ENCODE measurements around the gene FAM222B. TPM values are rescaled to one million over a fixed set of nuclear protein-coding genes. Genes with fewer than 3 reads are reported as not detected.

The FAM222B gene
- total and polyA plus RNA-seq, 11 donors: 9.2 to 33.2 (median 16.7) TPM

DNA sequence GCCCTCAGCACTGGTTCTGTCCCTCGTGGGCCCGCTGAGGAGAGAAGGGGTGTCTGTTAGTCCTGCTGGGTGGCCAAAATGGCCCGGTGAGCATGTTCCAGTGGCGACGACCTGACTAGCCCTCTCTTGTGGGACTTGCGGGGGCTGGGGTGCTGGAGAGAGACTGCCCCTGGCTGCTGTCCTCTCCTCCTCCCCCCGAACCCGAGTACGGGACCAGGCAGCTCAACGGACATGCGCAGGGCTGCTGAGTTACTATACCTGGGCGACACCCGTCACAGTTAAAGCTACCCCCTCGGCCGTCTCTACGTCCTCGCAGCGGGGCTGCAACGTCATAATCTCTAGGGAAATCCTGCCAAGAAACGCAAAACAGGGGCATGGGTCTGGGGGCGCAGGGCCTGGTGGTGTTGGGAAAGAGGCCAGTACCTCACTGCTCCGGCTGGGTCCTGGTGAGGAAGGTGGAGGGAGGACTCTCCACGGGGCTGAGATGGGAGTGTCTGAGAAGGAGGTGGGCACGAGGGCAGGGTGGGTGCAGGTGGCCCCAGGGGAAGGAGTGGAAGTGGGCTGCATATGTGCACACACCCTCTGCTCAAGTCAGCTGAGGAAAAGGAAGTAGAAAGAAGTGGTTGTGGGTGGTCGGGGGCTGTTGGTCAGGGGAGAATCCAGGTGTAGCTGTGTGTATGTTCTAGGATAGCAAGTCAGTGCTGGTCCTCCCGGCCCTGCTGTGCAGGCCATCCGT, 41.5 kb upstream of the FAM222B start:
- ATAC-seq (no peak), DNase-seq (no peak)
- Histone ChIP-seq H3K4me1 (peaks cover 0 to 16% (median 0%) of the 10 kb centered on the region in 12 donors), H3K27me3 (no peaks in the 10 kb centered on the region), H3K9me3 (no peaks in the 10 kb centered on the region), H3K27ac (no peak overlapping the region), H3K4me3 (no peak overlapping the region), H3K36me3 (peaks cover 0 to 79% (median 59%) of the 10 kb centered on the region in 9 donors)
- WGBS, 4 donors: 88 to 92% (median 89%) methylated on average over 21 to 27 of the region's 27 CpGs
- no peak for TF ChIP-seq POLR2A (IDR thresholded peaks at IDR 0.05)
- TF ChIP-seq, protein P1, sequence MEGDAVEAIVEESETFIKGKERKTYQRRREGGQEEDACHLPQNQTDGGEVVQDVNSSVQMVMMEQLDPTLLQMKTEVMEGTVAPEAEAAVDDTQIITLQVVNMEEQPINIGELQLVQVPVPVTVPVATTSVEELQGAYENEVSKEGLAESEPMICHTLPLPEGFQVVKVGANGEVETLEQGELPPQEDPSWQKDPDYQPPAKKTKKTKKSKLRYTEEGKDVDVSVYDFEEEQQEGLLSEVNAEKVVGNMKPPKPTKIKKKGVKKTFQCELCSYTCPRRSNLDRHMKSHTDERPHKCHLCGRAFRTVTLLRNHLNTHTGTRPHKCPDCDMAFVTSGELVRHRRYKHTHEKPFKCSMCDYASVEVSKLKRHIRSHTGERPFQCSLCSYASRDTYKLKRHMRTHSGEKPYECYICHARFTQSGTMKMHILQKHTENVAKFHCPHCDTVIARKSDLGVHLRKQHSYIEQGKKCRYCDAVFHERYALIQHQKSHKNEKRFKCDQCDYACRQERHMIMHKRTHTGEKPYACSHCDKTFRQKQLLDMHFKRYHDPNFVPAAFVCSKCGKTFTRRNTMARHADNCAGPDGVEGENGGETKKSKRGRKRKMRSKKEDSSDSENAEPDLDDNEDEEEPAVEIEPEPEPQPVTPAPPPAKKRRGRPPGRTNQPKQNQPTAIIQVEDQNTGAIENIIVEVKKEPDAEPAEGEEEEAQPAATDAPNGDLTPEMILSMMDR (IDR thresholded peaks at IDR 0.05): no peak
- intact Hi-C loops (cut with DNase I): loop anchor here in 1 of 10 donors (10.0 kb wide), 1 partner anchor 59 kb away; no protein-coding TSS in a partner anchor

DNA sequence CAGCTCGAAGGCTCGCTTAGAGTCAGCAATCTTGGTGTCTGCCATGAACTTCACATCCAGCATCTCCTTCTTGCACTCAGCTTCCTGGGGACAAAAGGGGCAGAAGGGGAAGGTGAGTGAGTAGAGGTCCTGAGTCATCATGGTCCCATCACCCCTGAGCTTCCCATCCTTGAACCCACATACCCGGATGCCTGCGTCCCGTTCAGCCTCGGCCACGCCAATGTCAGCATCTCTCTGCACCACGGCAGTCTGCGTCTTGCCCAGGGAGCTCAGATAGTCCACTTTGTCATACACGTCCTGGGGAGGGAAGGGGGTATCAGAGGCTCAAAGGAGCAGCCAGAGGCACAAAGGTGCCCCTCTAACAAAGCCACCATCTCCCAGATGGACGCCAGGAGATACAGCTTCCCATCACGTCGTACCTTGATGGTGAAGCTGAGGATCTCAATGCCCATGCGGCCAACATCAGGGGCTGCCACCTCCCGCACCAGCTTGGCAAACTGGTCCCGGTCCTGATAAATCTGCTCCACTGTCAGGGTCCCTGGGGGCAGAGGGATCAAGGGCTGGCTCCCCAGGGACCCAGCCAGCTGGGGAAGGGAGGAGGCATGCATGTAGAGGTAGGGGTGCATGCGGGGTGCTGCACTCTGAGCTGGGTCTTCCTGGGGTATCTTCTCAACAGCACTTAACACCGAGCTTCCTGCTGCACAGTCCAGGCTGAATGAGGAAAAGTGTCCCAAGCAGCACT, 39.7 kb upstream of the FAM222B start:
- Histone ChIP-seq H3K9me3 (no peaks in the 10 kb centered on the region), H3K4me3 (no peak overlapping the region), H3K4me1 (peaks cover 0 to 16% (median 0%) of the 10 kb centered on the region in 12 donors), H3K27ac (no peak overlapping the region), H3K27me3 (no peaks in the 10 kb centered on the region), H3K36me3 (peaks cover 0 to 84% (median 69%) of the 10 kb centered on the region in 9 donors)
- 90 to 92% (median 92%) methylated on average over 15 to 18 of the region's 18 CpGs for WGBS, 4 donors
- ATAC-seq: no peak
- DNase-seq: no peak
- TF ChIP-seq, protein P1 (IDR thresholded peaks at IDR 0.05): no peak
- no peak for TF ChIP-seq POLR2A (IDR thresholded peaks at IDR 0.05)
- intact Hi-C loops (cut with DNase I): loop anchor here in 1 of 10 donors (10.0 kb wide), 1 partner anchor 58 kb away; no protein-coding TSS in a partner anchor

DNA sequence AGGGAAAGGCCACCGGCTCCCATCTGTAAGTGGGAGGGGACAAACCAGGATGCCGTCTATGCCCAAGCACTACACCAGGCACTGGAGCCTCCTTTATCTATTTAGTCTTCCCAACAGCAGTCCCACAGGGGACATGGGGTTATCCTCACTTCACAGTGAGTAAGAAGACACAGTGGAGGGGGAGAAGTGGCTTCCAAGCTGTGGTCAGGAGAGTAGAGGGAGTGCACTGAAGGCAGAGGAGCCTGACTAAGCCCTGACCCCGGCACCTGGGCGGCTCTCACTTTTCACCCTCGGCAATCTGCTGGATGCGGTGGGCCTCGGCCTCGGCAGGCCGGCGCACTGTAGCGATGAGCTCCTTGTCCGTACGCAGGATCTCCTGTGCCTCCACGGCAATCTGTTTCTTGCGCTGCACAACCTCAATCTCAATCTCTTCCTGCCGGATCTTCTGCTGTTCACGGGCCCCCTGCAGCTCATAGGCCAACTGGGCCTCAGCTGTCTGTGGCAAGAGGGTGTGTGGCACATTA, 39.0 kb upstream of the FAM222B start:
- ATAC-seq (no peak), DNase-seq (no peak)
- TF ChIP-seq, protein P1 (IDR thresholded peaks at IDR 0.05): no peak
- TF ChIP-seq POLR2A (IDR thresholded peaks at IDR 0.05): no peak
- intact Hi-C loops (cut with DNase I): loop anchor here in 1 of 10 donors (10.0 kb wide), 1 partner anchor 57 kb away; no protein-coding TSS in a partner anchor
- H3K9me3 ChIP-seq: no peaks in the 10 kb centered on the region
- H3K4me1 ChIP-seq: peaks cover 0 to 16% (median 0%) of the 10 kb centered on the region in 12 donors
- H3K36me3 ChIP-seq: peaks cover 0 to 84% (median 69%) of the 10 kb centered on the region in 9 donors
- H3K27me3 ChIP-seq: no peaks in the 10 kb centered on the region
- no peak overlapping the region for H3K4me3 ChIP-seq
- 93 to 95% (median 94%) methylated on average over 17 of the region's 17 CpGs for WGBS, 4 donors
- no peak overlapping the region for H3K27ac ChIP-seq

DNA sequence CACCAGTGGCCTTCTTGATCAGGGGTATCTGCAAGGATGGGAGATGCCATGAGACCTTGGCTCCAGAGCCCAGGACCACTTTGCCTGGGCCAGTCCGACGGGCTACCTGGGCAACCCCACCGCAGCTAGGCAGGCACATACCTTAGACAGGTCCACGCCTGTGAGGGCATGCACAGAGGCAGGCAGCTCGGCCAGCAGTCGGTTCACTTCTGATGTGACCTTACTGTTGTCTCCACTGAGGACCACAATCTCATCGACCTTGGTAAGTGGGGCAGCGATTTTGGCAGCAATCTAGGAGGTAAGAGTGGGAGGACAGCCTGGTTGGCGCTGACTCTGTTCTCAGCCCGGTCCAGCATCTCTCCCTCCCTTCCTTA, 38.0 kb upstream of the FAM222B start:
- DNase-seq (no peak), ATAC-seq (peak in 1 of 4 donors; percentile 5)
- Histone ChIP-seq H3K27me3 (no peaks in the 10 kb centered on the region), H3K36me3 (peaks cover 0 to 77% (median 63%) of the 10 kb centered on the region in 9 donors), H3K4me3 (no peak overlapping the region), H3K4me1 (peaks cover 0 to 11% (median 0%) of the 10 kb centered on the region in 12 donors), H3K27ac (no peak overlapping the region), H3K9me3 (no peaks in the 10 kb centered on the region)
- intact Hi-C loops (cut with DNase I): loop anchor here in 1 of 10 donors (10.0 kb wide), 1 partner anchor 56 kb away; no protein-coding TSS in a partner anchor
- WGBS, 4 donors: 68 to 79% (median 71%) methylated on average over 9 to 10 of the region's 10 CpGs
- TF ChIP-seq, protein P1 (IDR thresholded peaks at IDR 0.05): no peak
- TF ChIP-seq POLR2A (IDR thresholded peaks at IDR 0.05): no peak

Measured in heart left ventricle (tissue), 16 donors.